Mesenchymal stem cell (in vitro differentiated cells and primary cell): ENCODE data around the gene CDYL2.

ENCODE experiments used
- DNase-seq: peaks from one replicate; pipeline ENCODE4 v3.0.0-alpha.2; 2013
- H2AFZ ChIP-seq: one replicate; pipeline ENCODE4 v1.6.1; 2013; ENCODE audit warnings: low read depth, mild to moderate bottlenecking, control low read depth, inconsistent platforms, low read length, moderate library complexity
- H2AK5ac ChIP-seq: 2 replicates; pipeline ENCODE4 v1.6.1; 2013; ENCODE audit warnings: low read length, moderate library complexity, mild to moderate bottlenecking, inconsistent platforms; ENCODE audit not compliant: severe bottlenecking
- H2BK120ac ChIP-seq: one replicate; pipeline ENCODE4 v1.6.1; 2013; ENCODE audit warnings: low read depth, mild to moderate bottlenecking, inconsistent platforms, low read length, moderate library complexity
- H2BK12ac ChIP-seq, 2 experiments: one replicate each; pipeline ENCODE4 v1.6.1; 2013; ENCODE audit warnings: inconsistent platforms in 2 of 2, low read length in 2 of 2, mild to moderate bottlenecking in 2 of 2, moderate library complexity in 2 of 2, control low read depth in 1 of 2
- H2BK15ac ChIP-seq: one replicate; pipeline ENCODE4 v1.6.1; 2013; ENCODE audit warnings: mild to moderate bottlenecking, low read depth, inconsistent platforms; ENCODE audit not compliant: poor library complexity, severe bottlenecking
- H2BK5ac ChIP-seq: 2 replicates; pipeline ENCODE4 v1.6.1; 2013; ENCODE audit warnings: low read depth, mild to moderate bottlenecking, low read length, control low read depth, inconsistent platforms; ENCODE audit not compliant: poor library complexity, severe bottlenecking
- H3K14ac ChIP-seq, 2 experiments: one replicate each; pipeline ENCODE4 v1.6.1; 2013; ENCODE audit warnings: inconsistent platforms in 2 of 2, low read length in 2 of 2, control low read depth in 1 of 2, mild to moderate bottlenecking in 1 of 2, moderate library complexity in 1 of 2
- H3K18ac ChIP-seq, 2 experiments: one replicate each; pipeline ENCODE4 v1.6.1; 2013; ENCODE audit warnings: inconsistent platforms in 2 of 2, low read length in 2 of 2, control low read depth in 1 of 2, low read depth in 1 of 2, mild to moderate bottlenecking in 1 of 2
- H3K23ac ChIP-seq, 2 experiments: one replicate each; pipeline ENCODE4 v1.6.1; 2013; ENCODE audit warnings: inconsistent platforms in 2 of 2, low read length in 2 of 2, mild to moderate bottlenecking in 2 of 2, moderate library complexity in 2 of 2, control low read depth in 1 of 2
- H3K27ac ChIP-seq: 2 replicates; pipeline ENCODE4 v1.5.1; 2013; ENCODE audit warnings: mild to moderate bottlenecking, moderate library complexity, low read length, control low read depth, inconsistent platforms; ENCODE audit not compliant: poor library complexity, severe bottlenecking
- H3K27me3 ChIP-seq, 2 experiments: 2 replicates each; pipeline versions ENCODE4 v1.6.1 to v1.7.0; 2013; ENCODE audit warnings: low read length in 2 of 2, mild to moderate bottlenecking in 2 of 2, moderate library complexity in 2 of 2, control low read depth in 1 of 2, inconsistent platforms in 1 of 2; ENCODE audit not compliant: control insufficient read depth in 1 of 2, insufficient read depth in 1 of 2
- H3K36me3 ChIP-seq, 2 experiments: 2 replicates each; pipeline versions ENCODE4 v1.6.1 to v1.7.0; 2013; ENCODE audit warnings: low read length in 2 of 2, control low read depth in 1 of 2, inconsistent platforms in 1 of 2, low read depth in 1 of 2, mild to moderate bottlenecking in 1 of 2; ENCODE audit not compliant: insufficient read depth in 2 of 2, control insufficient read depth in 1 of 2
- H3K4ac ChIP-seq, 2 experiments: one replicate each; pipeline ENCODE4 v1.6.1; 2013; ENCODE audit warnings: inconsistent platforms in 2 of 2, low read length in 2 of 2, mild to moderate bottlenecking in 2 of 2, moderate library complexity in 2 of 2, control low read depth in 1 of 2, low read depth in 1 of 2
- H3K4me1 ChIP-seq: 2 replicates; pipeline ENCODE4 v1.6.1; 2013; ENCODE audit warnings: low read depth, low read length, control low read depth; ENCODE audit not compliant: control insufficient read depth, insufficient read depth
- H3K4me2 ChIP-seq: 2 replicates; pipeline ENCODE4 v1.6.1; 2013; ENCODE audit warnings: low read length, mild to moderate bottlenecking, inconsistent platforms; ENCODE audit not compliant: poor library complexity, severe bottlenecking
- H3K4me3 ChIP-seq, 2 experiments: 2 replicates each; pipeline versions ENCODE4 v1.5.1 to v1.7.0; 2013; ENCODE audit warnings: low read length in 2 of 2, mild to moderate bottlenecking in 2 of 2, control low read depth in 1 of 2, low read depth in 1 of 2; ENCODE audit not compliant: insufficient read depth in 1 of 2
- H3K79me1 ChIP-seq: replicated peaks from 2 replicates; pipeline ENCODE4 v1.6.1; 2013; ENCODE audit warnings: mild to moderate bottlenecking, control low read depth, low read length, inconsistent platforms; ENCODE audit not compliant: poor library complexity, severe bottlenecking
- H3K9ac ChIP-seq: 2 replicates; pipeline ENCODE4 v1.7.0; 2013; ENCODE audit warnings: mild to moderate bottlenecking, low read length, moderate library complexity
- H3K9me3 ChIP-seq: 2 replicates; pipeline ENCODE4 v1.7.0; 2013; ENCODE audit warnings: mild to moderate bottlenecking, low read length; ENCODE audit not compliant: control insufficient read depth
- H4K8ac ChIP-seq: one replicate; pipeline ENCODE4 v1.6.1; 2013; ENCODE audit warnings: inconsistent platforms, mild to moderate bottlenecking, low read length, moderate library complexity
- H4K91ac ChIP-seq: one replicate; pipeline ENCODE4 v1.6.1; 2013; ENCODE audit warnings: mild to moderate bottlenecking, low read length, inconsistent platforms
- WGBS: methylation state at CpG from one replicate; pipeline ENCODE4 v1.1.7; 2013; ENCODE audit warnings: mixed read lengths; 5-methylcytosine and 5-hydroxymethylcytosine counted together

Gene CDYL2

GRCh38 chr16:80759419-80760162 is 44.8 kb downstream of the CDYL2 start:
- Histone ChIP-seq H3K79me1 (no peaks in the 10 kb centered on the region), H3K36me3 (no peaks in the 10 kb centered on the region), H3K27ac (no peak overlapping the region), H2AFZ (no peak overlapping the region), H2BK12ac (no peak overlapping the region), H3K4me3 (no peak overlapping the region), H2BK120ac (no peak overlapping the region), H4K8ac (no peak overlapping the region), H3K4ac (no peak overlapping the region), H3K9ac (no peak overlapping the region), H3K14ac (no peak overlapping the region), H3K18ac (no peak overlapping the region), H2AK5ac (no peak overlapping the region), H3K27me3 (no peaks in the 10 kb centered on the region), H2BK5ac (no peak overlapping the region), H4K91ac (no peak overlapping the region), H3K4me2 (no peak overlapping the region), H3K23ac (no peak overlapping the region), H3K9me3 (no peaks in the 10 kb centered on the region), H2BK15ac (no peak overlapping the region), H3K4me1 (peaks cover 1% of the 10 kb centered on the region)
- no peak for DNase-seq
- WGBS = 73% methylated on average over 4 of the region's 6 CpGs

GRCh38 chr16:80754476-80754875 is 49.9 kb downstream of the CDYL2 start:
- Histone ChIP-seq H3K9ac (no peak overlapping the region), H3K79me1 (no peaks in the 10 kb centered on the region), H3K4ac (no peak overlapping the region), H4K8ac (no peak overlapping the region), H3K14ac (no peak overlapping the region), H4K91ac (no peak overlapping the region), H3K4me1 (no peaks in the 10 kb centered on the region), H2AK5ac (no peak overlapping the region), H3K18ac (no peak overlapping the region), H2BK5ac (no peak overlapping the region), H3K4me3 (no peak overlapping the region), H3K36me3 (no peaks in the 10 kb centered on the region), H3K9me3 (no peaks in the 10 kb centered on the region), H3K23ac (no peak overlapping the region), H2BK15ac (no peak overlapping the region), H3K27me3 (no peaks in the 10 kb centered on the region), H2BK120ac (no peak overlapping the region), H2BK12ac (no peak overlapping the region), H3K4me2 (no peak overlapping the region), H2AFZ (no peak overlapping the region), H3K27ac (no peak overlapping the region)
- WGBS = 74% methylated on average over 5 of the region's 5 CpGs
- DNase-seq = no peak

- Histone ChIP-seq H3K23ac (no peak overlapping the region), H3K27me3 (no peaks in the 10 kb centered on the region), H2BK5ac (no peak overlapping the region), H2BK15ac (no peak overlapping the region), H2BK120ac (no peak overlapping the region), H3K36me3 (no peaks in the 10 kb centered on the region), H2AFZ (no peak overlapping the region), H3K9ac (no peak overlapping the region), H3K9me3 (no peaks in the 10 kb centered on the region), H3K18ac (no peak overlapping the region), H3K4ac (no peak overlapping the region), H3K4me1 (no peaks in the 10 kb centered on the region), H3K79me1 (no peaks in the 10 kb centered on the region), H2BK12ac (no peak overlapping the region), H3K4me2 (no peak overlapping the region), H3K4me3 (no peak overlapping the region), H3K27ac (no peak overlapping the region), H3K14ac (no peak overlapping the region), H2AK5ac (no peak overlapping the region), H4K91ac (no peak overlapping the region), H4K8ac (no peak overlapping the region)
- DNase-seq = no peak
- 71% methylated on average over 2 of the region's 2 CpGs for WGBS
These were observed 51.9 kb downstream of the CDYL2 start for GRCh38 chr16:80752541-80752940.

- peak overlapping the region in 1 of 2 experiments; percentile 44 for H3K4me3 ChIP-seq
These were observed 53.2 kb downstream of the CDYL2 start for GRCh38 chr16:80751167-80751566.

More at GRCh38 chr16:80751167-80751566, 53.2 kb downstream of the CDYL2 start:
- Histone ChIP-seq H2BK12ac (no peak overlapping the region), H3K23ac (no peak overlapping the region), H2AK5ac (no peak overlapping the region), H3K14ac (no peak overlapping the region), H3K9ac (peak overlapping the region; percentile 30), H3K36me3 (no peaks in the 10 kb centered on the region), H3K79me1 (peaks cover 1% of the 10 kb centered on the region), H3K27me3 (no peaks in the 10 kb centered on the region), H3K4me1 (no peaks in the 10 kb centered on the region), H3K18ac (no peak overlapping the region), H2BK120ac (no peak overlapping the region), H3K4me2 (no peak overlapping the region), H4K8ac (no peak overlapping the region), H2BK15ac (no peak overlapping the region), H3K4ac (no peak overlapping the region), H3K9me3 (no peaks in the 10 kb centered on the region), H3K27ac (no peak overlapping the region), H2BK5ac (no peak overlapping the region), H2AFZ (no peak overlapping the region), H4K91ac (no peak overlapping the region)
- 50% methylated on average over 3 of the region's 3 CpGs for WGBS
- no peak for DNase-seq
